ENCODE results near the gene SFI1.

The SFI1 gene

GRCh38 chr22:31612891-31613285, 116.6 kb downstream of the SFI1 start:
- no peak for TF ChIP-seq CTCF (IDR thresholded peaks at IDR 0.05; ENCODE audit: insufficient read depth, missing control alignments)
- FAIRE-seq (no peak), DNase-seq (ENCODE audit: insufficient read length, low spot score) (no peak)

GRCh38 chr22:31613286-31613903, 117.1 kb downstream of the SFI1 start:
- no peak for TF ChIP-seq CTCF (IDR thresholded peaks at IDR 0.05; ENCODE audit: insufficient read depth, missing control alignments)
- DNase-seq (ENCODE audit: insufficient read length, low spot score): no peak

GRCh38 chr22:31613904-31614296, 117.6 kb downstream of the SFI1 start:
- no peak for DNase-seq (ENCODE audit: insufficient read length, low spot score)
- TF ChIP-seq CTCF (IDR thresholded peaks at IDR 0.05; ENCODE audit: insufficient read depth, missing control alignments): no peak
- FAIRE-seq: no peak

More at GRCh38 chr22:31613286-31613903, 117.1 kb downstream of the SFI1 start:
- no peak for FAIRE-seq

- DNase-seq (ENCODE audit: insufficient read length, low spot score) (no peak), FAIRE-seq (no peak)
- TF ChIP-seq CTCF (IDR thresholded peaks at IDR 0.05; ENCODE audit: insufficient read depth, missing control alignments): no peak
These were observed 118.6 kb downstream of the SFI1 start for GRCh38 chr22:31614781-31615490.

- FAIRE-seq (no peak), DNase-seq (ENCODE audit: insufficient read length, low spot score) (no peak)
- TF ChIP-seq CTCF (IDR thresholded peaks at IDR 0.05; ENCODE audit: insufficient read depth, missing control alignments): no peak
These were observed 119.1 kb downstream of the SFI1 start for GRCh38 chr22:31615491-31615860.

- no peak for TF ChIP-seq CTCF (IDR thresholded peaks at IDR 0.05; ENCODE audit: insufficient read depth, missing control alignments)
- FAIRE-seq (no peak), DNase-seq (ENCODE audit: insufficient read length, low spot score) (no peak)
These were observed 119.6 kb downstream of the SFI1 start for GRCh38 chr22:31615940-31616314.

- TF ChIP-seq CTCF (IDR thresholded peaks at IDR 0.05; ENCODE audit: insufficient read depth, missing control alignments): no peak
- no peak for DNase-seq (ENCODE audit: insufficient read length, low spot score)
- no peak for FAIRE-seq
These were observed 120.1 kb downstream of the SFI1 start for GRCh38 chr22:31616315-31616980.

Data from D721Med (cell line).